Calu3 (cell line): ENCODE measurements around the gene PAK1. TPM values are rescaled to one million over a fixed set of nuclear protein-coding genes. Genes with fewer than 3 reads are reported as not detected.

Experiments
- BruUV-seq: library from RNA; stranded (reverse); fragments of 400-500 nt; replicated peaks from 2 replicates; lab custom pipeline; 2021; lab: Mats Ljungman, UMichigan
- CTCF ChIA-PET: fragments of 300-600 bp; sonication (Branson Sonifier 250); formaldehyde crosslinking; loops from one replicate; lab custom pipeline; 2022; ENCODE audit warnings: antibody characterized with exemption; lab: Charles Lee
- DNase-seq: peaks from one replicate; pipeline ENCODE4 v3.0.0; 2022
- H3K27ac Mint-ChIP-seq: one replicate; pipeline ENCODE4 v1.8.0; 2022; ENCODE audit warnings: mixed read lengths; ENCODE audit not compliant: unreplicated experiment
- H3K27me3 Mint-ChIP-seq: one replicate; pipeline ENCODE4 v1.8.0; 2022; ENCODE audit warnings: mixed read lengths; ENCODE audit not compliant: unreplicated experiment
- H3K36me3 Mint-ChIP-seq: one replicate; pipeline ENCODE4 v1.8.0; 2022; ENCODE audit warnings: mild to moderate bottlenecking, moderate library complexity, mixed read lengths; ENCODE audit not compliant: insufficient read depth, unreplicated experiment
- H3K4me1 Mint-ChIP-seq: one replicate; pipeline ENCODE4 v1.8.0; 2022; ENCODE audit warnings: mild to moderate bottlenecking, low read depth, mixed read lengths; ENCODE audit not compliant: unreplicated experiment
- H3K4me3 Mint-ChIP-seq: one replicate; pipeline ENCODE4 v1.8.0; 2022; ENCODE audit warnings: mild to moderate bottlenecking, low read depth, moderate library complexity, mixed read lengths; ENCODE audit not compliant: unreplicated experiment
- H3K9me3 Mint-ChIP-seq: one replicate; pipeline ENCODE4 v1.8.0; 2022; ENCODE audit warnings: low read depth, mixed read lengths; ENCODE audit not compliant: unreplicated experiment
- CTCF ChIP-seq: fragments of 200-600 bp; IDR thresholded peaks from one replicate; pipeline ENCODE4 v1.8.0; 2022; ENCODE audit warnings: antibody characterized with exemption; ENCODE audit not compliant: unreplicated experiment
- intact Hi-C: fragments of 100-400 bp; cut with micrococcal nuclease; formaldehyde crosslinking; loops from one replicate; pipeline ENCODE4 v1.10.0; 2022; ENCODE audit not compliant: unreplicated experiment
- total RNA-seq: library from RNA; stranded (reverse); gene quantifications from 2 replicates; pipeline ENCODE4 v1.2.3, GENCODE V29; 2022

PAK1 gene
- total RNA-seq, 1 experiment from 2014 or later, result 58.5 TPM

- no peak for DNase-seq
- intact Hi-C loops, result no loop called here
- peaks cover 18% of the 10 kb centered on the region for H3K4me1 Mint-ChIP-seq
- no peaks in the 10 kb centered on the region for H3K36me3 Mint-ChIP-seq
- no peaks in the 10 kb centered on the region for H3K27me3 Mint-ChIP-seq
- CTCF ChIA-PET, result no interaction called here
- TF ChIP-seq CTCF, result no peak
- no peak overlapping the region for H3K27ac Mint-ChIP-seq
- no TSS peak for BruUV-seq
- no peak overlapping the region for H3K4me3 Mint-ChIP-seq
- no peaks in the 10 kb centered on the region for H3K9me3 Mint-ChIP-seq
Observed at GRCh38 chr11:77517753-77518152, 43.9 kb upstream of the PAK1 start.

GRCh38 chr11:77517226-77517625, 43.3 kb upstream of the PAK1 start:
- no peak for DNase-seq
- TF ChIP-seq CTCF, result no peak
- BruUV-seq, result no TSS peak
- no peaks in the 10 kb centered on the region for H3K27me3 Mint-ChIP-seq
- no peaks in the 10 kb centered on the region for H3K36me3 Mint-ChIP-seq
- no peak overlapping the region for H3K27ac Mint-ChIP-seq
- no peaks in the 10 kb centered on the region for H3K9me3 Mint-ChIP-seq
- CTCF ChIA-PET, result no interaction called here
- H3K4me3 Mint-ChIP-seq, result no peak overlapping the region
- H3K4me1 Mint-ChIP-seq, result peaks cover 18% of the 10 kb centered on the region
- intact Hi-C loops, result no loop called here

- intact Hi-C loops, result no loop called here
- Mint-ChIP-seq H3K4me1 (peaks cover 18% of the 10 kb centered on the region), H3K36me3 (no peaks in the 10 kb centered on the region), H3K4me3 (peak overlapping the region; percentile 11), H3K27me3 (no peaks in the 10 kb centered on the region), H3K9me3 (no peaks in the 10 kb centered on the region), H3K27ac (peak overlapping the region; percentile 55)
- DNase-seq, result peak; percentile 49
- no peak for TF ChIP-seq CTCF
- CTCF ChIA-PET, result interaction anchor here (0.6 to 1.7 kb wide), 4 partner anchors 18 to 673 kb away, joined by 3 to 4 read pairs (median 4); partner anchors contain the start of gene KCTD21
- BruUV-seq, result no TSS peak
Observed at GRCh38 chr11:77515483-77515882, 41.6 kb upstream of the PAK1 start.

- H3K4me1 Mint-ChIP-seq, result peaks cover 18% of the 10 kb centered on the region
- no peaks in the 10 kb centered on the region for H3K36me3 Mint-ChIP-seq
- intact Hi-C loops, result no loop called here
- no peaks in the 10 kb centered on the region for H3K27me3 Mint-ChIP-seq
- no peaks in the 10 kb centered on the region for H3K9me3 Mint-ChIP-seq
- TF ChIP-seq CTCF, result no peak
- no peak for DNase-seq
- peak overlapping the region; percentile 55 for H3K27ac Mint-ChIP-seq
- H3K4me3 Mint-ChIP-seq, result peak overlapping the region; percentile 11
- CTCF ChIA-PET, result interaction anchor here (0.6 to 1.7 kb wide), 4 partner anchors 17 to 673 kb away, joined by 3 to 4 read pairs (median 4); partner anchors contain the start of gene KCTD21
- no TSS peak for BruUV-seq
Observed at GRCh38 chr11:77515063-77515462, 41.2 kb upstream of the PAK1 start.
